IMR-90 (cell line): Measurements from ENCODE around the gene GRID1. TPM values are rescaled to one million over a fixed set of nuclear protein-coding genes. Genes with fewer than 3 reads are reported as not detected.

ENCODE experiments used
- ATAC-seq: fragments of 200-7000 bp; cut with Tn5 transposase; 2 replicates; pipeline ENCODE4 v1.9.1; 2020; ENCODE audit warnings: low read depth, mild to moderate bottlenecking, moderate library complexity
- BruUV-seq: library from RNA; stranded (reverse); fragments of 400-500 nt; replicated peaks from 2 replicates; lab custom pipeline; 2021; lab: Mats Ljungman, UMichigan
- CTCF ChIA-PET: fragments of 300-600 bp; formaldehyde crosslinking; extraction: SDS; loops from one replicate; lab custom pipeline; 2021; ENCODE audit warnings: antibody characterized with exemption; lab: Yijun Ruan, JAX
- POLR2A ChIA-PET: fragments of 300-600 bp; sonication (Branson Sonifier 250); formaldehyde crosslinking; loops from one replicate; lab custom pipeline; 2022; ENCODE audit warnings: antibody characterized with exemption; ENCODE audit not compliant: unreplicated experiment; lab: Charles Lee
- DNase-seq: peaks from one replicate; pipeline ENCODE4 v3.0.0; 2013
- H2AFZ ChIP-seq: replicated peaks from 2 replicates; pipeline ENCODE3; 2013; ENCODE audit warnings: low read length, mild to moderate bottlenecking; ENCODE audit not compliant: poor library complexity
- H2AK5ac ChIP-seq: 2 replicates; pipeline ENCODE4 v1.6.1; 2013; ENCODE audit warnings: low read depth, low read length, inconsistent platforms
- H2AK9ac ChIP-seq: replicated peaks from 2 replicates; pipeline ENCODE3; 2013; ENCODE audit warnings: mild to moderate bottlenecking, low read depth, low read length, moderate library complexity; ENCODE audit not compliant: poor library complexity
- H2BK120ac ChIP-seq: 2 replicates; pipeline ENCODE4 v1.6.1; 2013; ENCODE audit warnings: low read depth, low read length, inconsistent platforms
- H2BK15ac ChIP-seq: 3 replicates; pipeline ENCODE4 v1.6.1; 2013; ENCODE audit warnings: low read depth, low read length, inconsistent platforms
- H2BK20ac ChIP-seq: 2 replicates; pipeline ENCODE4 v1.6.1; 2013; ENCODE audit warnings: low read depth, mild to moderate bottlenecking, inconsistent platforms, low read length, moderate library complexity
- H2BK5ac ChIP-seq: 2 replicates; pipeline ENCODE4 v1.6.1; 2013; ENCODE audit warnings: mild to moderate bottlenecking, low read depth, low read length, inconsistent platforms; ENCODE audit not compliant: poor library complexity, severe bottlenecking
- H3K14ac ChIP-seq: replicated peaks from 2 replicates; pipeline ENCODE4 v1.6.1; 2013; ENCODE audit warnings: low read depth, low read length, inconsistent platforms
- H3K18ac ChIP-seq: 2 replicates; pipeline ENCODE4 v1.6.1; 2013; ENCODE audit warnings: low read depth, low read length, control low read depth
- H3K23ac ChIP-seq: 2 replicates; pipeline ENCODE4 v1.6.1; 2013; ENCODE audit warnings: low read depth, low read length, inconsistent platforms
- H3K27ac ChIP-seq: 2 replicates; pipeline ENCODE4 v1.5.1; 2013; ENCODE audit warnings: mild to moderate bottlenecking, control low read depth, low read length; ENCODE audit not compliant: insufficient read depth
- H3K27me3 ChIP-seq: 2 replicates; pipeline ENCODE4 v1.6.1; 2013; ENCODE audit warnings: low read length; ENCODE audit not compliant: control insufficient read depth, insufficient read depth
- H3K36me3 ChIP-seq: 2 replicates; pipeline ENCODE4 v1.6.1; 2013; ENCODE audit warnings: low read length, mixed read lengths; ENCODE audit not compliant: control insufficient read depth, insufficient read depth
- H3K4ac ChIP-seq: 2 replicates; pipeline ENCODE4 v1.6.1; 2013; ENCODE audit warnings: low read depth, low read length, inconsistent platforms
- H3K4me1 ChIP-seq: 2 replicates; pipeline ENCODE4 v1.6.1; 2013; ENCODE audit warnings: low read length, mixed read lengths; ENCODE audit not compliant: control insufficient read depth, insufficient read depth
- H3K4me2 ChIP-seq: 2 replicates; pipeline ENCODE4 v1.6.1; 2013; ENCODE audit warnings: low read depth, mild to moderate bottlenecking, control low read depth, low read length, moderate library complexity
- H3K4me3 ChIP-seq: 2 replicates; pipeline ENCODE4 v1.5.1; 2013; ENCODE audit warnings: low read depth, mild to moderate bottlenecking, control low read depth, low read length, moderate library complexity; ENCODE audit not compliant: insufficient read depth
- H3K56ac ChIP-seq: 2 replicates; pipeline ENCODE4 v1.6.1; 2013; ENCODE audit warnings: low read length, inconsistent platforms; ENCODE audit not compliant: insufficient read depth; ENCODE audit errors: extremely low read depth
- H3K79me1 ChIP-seq, 2 experiments: 2 replicates each; pipeline ENCODE4 v1.6.1; 2013; ENCODE audit warnings: low read length in 2 of 2, inconsistent platforms in 1 of 2, low read depth in 1 of 2
- H3K9ac ChIP-seq: 2 replicates; pipeline ENCODE4 v1.6.1; 2013; ENCODE audit warnings: low read depth, low read length, control low read depth
- H3K9me1 ChIP-seq: 2 replicates; pipeline ENCODE4 v1.6.1; 2013; ENCODE audit warnings: low read length, inconsistent platforms; ENCODE audit not compliant: insufficient read depth
- H3K9me3 ChIP-seq: 2 replicates; pipeline ENCODE4 v1.6.1; 2013; ENCODE audit warnings: low read length; ENCODE audit not compliant: control insufficient read depth, insufficient read depth
- H4K20me1 ChIP-seq: 2 replicates; pipeline ENCODE4 v1.6.1; 2013; ENCODE audit warnings: low read length, inconsistent platforms; ENCODE audit not compliant: insufficient read depth
- H4K5ac ChIP-seq: 2 replicates; pipeline ENCODE4 v1.6.1; 2013; ENCODE audit warnings: mild to moderate bottlenecking, low read depth, low read length, control low read depth
- H4K8ac ChIP-seq, 2 experiments: 2 replicates each; pipeline ENCODE4 v1.6.1; 2013; ENCODE audit warnings: low read depth in 2 of 2, low read length in 2 of 2, control low read depth in 1 of 2, inconsistent platforms in 1 of 2
- H4K91ac ChIP-seq: 2 replicates; pipeline ENCODE4 v1.6.1; 2013; ENCODE audit warnings: low read depth, low read length, inconsistent platforms; ENCODE audit not compliant: insufficient read depth
- BHLHE40 ChIP-seq: fragments of 150-350 bp; IDR thresholded peaks from 2 replicates; pipeline ENCODE4 v1.6.1; 2016; ENCODE audit warnings: mild to moderate bottlenecking, low read depth, low read length
- CEBPB ChIP-seq: IDR thresholded peaks from 2 replicates; pipeline ENCODE4 v1.6.1; 2012; ENCODE audit warnings: low read depth, low read length, improper control_type of control experiment
- ELK1 ChIP-seq: fragments of 150-350 bp; IDR thresholded peaks from 2 replicates; pipeline ENCODE4 v1.6.1; 2016; ENCODE audit warnings: low read depth, mild to moderate bottlenecking, low read length, moderate library complexity, borderline replicate concordance
- MXI1 ChIP-seq: IDR thresholded peaks from 2 replicates; pipeline ENCODE4 v1.6.1; 2012; ENCODE audit warnings: low read depth, mild to moderate bottlenecking, low read length, moderate library complexity, borderline replicate concordance
- NFE2L2 ChIP-seq: fragments of 150-350 bp; IDR thresholded peaks from 2 replicates; pipeline ENCODE4 v1.6.1; 2016; ENCODE audit warnings: low read depth, mild to moderate bottlenecking, low read length
- POLR2A ChIP-seq: IDR thresholded peaks from 2 replicates; pipeline ENCODE4 v1.6.1; 2012; ENCODE audit warnings: mild to moderate bottlenecking, low read depth, low read length
- RAD21 ChIP-seq: IDR thresholded peaks from 2 replicates; pipeline ENCODE4 v1.6.1; 2012; ENCODE audit warnings: low read length, improper control_type of control experiment
- RCOR1 ChIP-seq: IDR thresholded peaks from 2 replicates; pipeline ENCODE4 v1.6.1; 2012; ENCODE audit warnings: mild to moderate bottlenecking, low read length, improper control_type of control experiment; ENCODE audit not compliant: insufficient replicate concordance
- RFX5 ChIP-seq: IDR thresholded peaks from 2 replicates; pipeline ENCODE4 v1.8.0; 2012; ENCODE audit warnings: low read depth, mild to moderate bottlenecking, low read length, moderate library complexity
- SMC3 ChIP-seq: fragments of 150-350 bp; IDR thresholded peaks from 2 replicates; pipeline ENCODE4 v1.6.1; 2016; ENCODE audit warnings: low read depth, mild to moderate bottlenecking, antibody characterized with exemption, low read length, moderate library complexity
- USF2 ChIP-seq: fragments of 150-350 bp; IDR thresholded peaks from 2 replicates; pipeline ENCODE4 v1.6.1; 2017; ENCODE audit warnings: mild to moderate bottlenecking, antibody characterized with exemption, low read length, low read depth
- WGBS, 2 experiments: methylation state at CpG; one replicate each; pipeline versions ENCODE4 v1.1.5 to v1.1.7; 2013; ENCODE audit warnings: missing lambda C conversion rate in 2 of 2; ENCODE audit not compliant: insufficient read length in 1 of 2; ENCODE audit errors: extremely low coverage in 2 of 2; 5-methylcytosine and 5-hydroxymethylcytosine counted together
- dilution Hi-C: fragments of 300-500 bp; cut with HindIII; formaldehyde crosslinking; loops from one replicate; pipeline ENCODE4 v1.14.3; 2018; ENCODE audit warnings: low sequenced_read_pairs; ENCODE audit not compliant: unreplicated experiment
- in situ Hi-C: fragments of 300-500 bp; cut with MboI; formaldehyde crosslinking; loops from 3 replicates; pipeline ENCODE4 v1.14.3; 2019; ENCODE audit warnings: low sequenced_read_pairs, inconsistent platforms, mixed read lengths
- intact Hi-C: fragments of 100-400 bp; cut with micrococcal nuclease; formaldehyde crosslinking; loops from 2 replicates; pipeline ENCODE4 v1.10.0; 2022
- polyA plus RNA-seq, 3 experiments: library from polyadenylated mRNA; depleted of rRNA; stranded (reverse); fragments of >200 nt; gene quantifications; 2 replicates each; pipeline ENCODE4 v1.2.3, GENCODE V29; 2012; ENCODE audit warnings: low replicate concordance in 1 of 3
- total RNA-seq: library from RNA; depleted of rRNA; stranded (reverse); fragments of >200 nt; gene quantifications from 2 replicates; pipeline ENCODE4 v1.2.3, GENCODE V29; 2012

The GRID1 gene
- total and polyA plus RNA-seq, 2 of the 4 experiments (the other 2 are of a cell fraction) = not detected

- H2BK120ac ChIP-seq = no peak overlapping the region
- intact Hi-C loops = no loop called here
- no peak overlapping the region for H4K91ac ChIP-seq
- no peak overlapping the region for H3K18ac ChIP-seq
- H3K79me1 ChIP-seq = no peaks in the 10 kb centered on the region
- H3K9me1 ChIP-seq = no peaks in the 10 kb centered on the region
- no peak overlapping the region for H2BK5ac ChIP-seq
- ChIA-PET CTCF (no interaction called here), POLR2A (no interaction called here)
- no peak overlapping the region for H3K4ac ChIP-seq
- H2BK15ac ChIP-seq = no peak overlapping the region
- no peak overlapping the region for H3K27ac ChIP-seq
- no peak overlapping the region for H3K9ac ChIP-seq
- H2AFZ ChIP-seq = no peak overlapping the region
- BruUV-seq = no TSS peak
- H3K9me3 ChIP-seq = peaks cover 5% of the 10 kb centered on the region; the same call in 1 of the 2 replicates
- H3K36me3 ChIP-seq = no peaks in the 10 kb centered on the region
- DNase-seq (no peak), ATAC-seq (no peak)
- H3K23ac ChIP-seq = no peak overlapping the region
- no peak overlapping the region for H4K5ac ChIP-seq
- H3K56ac ChIP-seq = no peak overlapping the region
- dilution Hi-C loops = no loop called here
- no CpG with 5 or more reads among the region's 2 CpGs for WGBS, 2 experiments
- H2AK9ac ChIP-seq = no peak overlapping the region
- H2BK20ac ChIP-seq = no peak overlapping the region
- in situ Hi-C loops = no loop called here
- no peak overlapping the region for H3K14ac ChIP-seq
- H3K27me3 ChIP-seq = no peaks in the 10 kb centered on the region
- no peak overlapping the region for H3K4me2 ChIP-seq
- H4K20me1 ChIP-seq = no peaks in the 10 kb centered on the region
- no peaks in the 10 kb centered on the region for H3K4me1 ChIP-seq
- no peak overlapping the region for H2AK5ac ChIP-seq
- no peak overlapping the region for H4K8ac ChIP-seq
- no peak overlapping the region for H3K4me3 ChIP-seq
- TF ChIP-seq RAD21 = no peak
- TF ChIP-seq POLR2A = no peak
- no peak for TF ChIP-seq NFE2L2
- no peak for TF ChIP-seq CEBPB
- TF ChIP-seq MXI1 = no peak
- no peak for TF ChIP-seq SMC3
- TF ChIP-seq USF2 = no peak
- no peak for TF ChIP-seq BHLHE40
- no peak for TF ChIP-seq ELK1
- no peak for TF ChIP-seq RCOR1
- no peak for TF ChIP-seq RFX5
Measured at GRCh38 chr10:86135191-86135590, 231.4 kb downstream of the GRID1 start.
